Spleen (tissue), 11 donors: Measurements from ENCODE around the gene KCND3. TPM values are rescaled to one million over a fixed set of nuclear protein-coding genes. Genes with fewer than 3 reads are reported as not detected.
A peak's percentile ranks its signal among the peaks of the same experiment; 100 is the strongest.

Experiments used
- DNase-seq: peaks from one replicate; pipeline ENCODE4 v3.0.0-alpha.2; 2020
- H3K27ac ChIP-seq, 8 donors: fragments of 200-600 bp; sonication (generic) in 7 of 8; 1 replicate in 4 of 8; 2 replicates in 4 of 8; pipeline versions ENCODE4 v1.5.0 to v1.8.0; 2016 to 2021; ENCODE audit warnings: inconsistent platforms in 4 of 8, mild to moderate bottlenecking in 4 of 8, moderate library complexity in 1 of 8
- H3K27me3 ChIP-seq, 7 donors: fragments of 200-600 bp; sonication (generic) in 6 of 7; replicated peaks in 1 of 7; 1 replicate in 4 of 7; 2 replicates in 3 of 7; pipeline versions ENCODE4 v1.5.0 to v1.8.0; 2016 to 2021; ENCODE audit warnings: inconsistent platforms in 3 of 7, mild to moderate bottlenecking in 1 of 7
- H3K36me3 ChIP-seq, 6 donors: fragments of 200-600 bp; sonication (generic) in 5 of 6; 1 replicate in 4 of 6; 2 replicates in 2 of 6; pipeline versions ENCODE4 v1.5.0 to v1.8.0; 2016 to 2021; ENCODE audit warnings: inconsistent platforms in 2 of 6
- H3K4me1 ChIP-seq, 6 donors: fragments of 200-600 bp; sonication (generic) in 5 of 6; 1 replicate in 3 of 6; 2 replicates in 3 of 6; pipeline versions ENCODE4 v1.5.0 to v1.8.0; 2016 to 2021; ENCODE audit warnings: inconsistent platforms in 3 of 6
- H3K4me3 ChIP-seq, 8 donors: fragments of 200-600 bp; sonication (generic) in 7 of 8; 1 replicate in 4 of 8; 2 replicates in 4 of 8; pipeline versions ENCODE4 v1.5.0 to v1.8.0; 2016 to 2021; ENCODE audit warnings: inconsistent platforms in 4 of 8, mild to moderate bottlenecking in 4 of 8, moderate library complexity in 2 of 8
- H3K9me3 ChIP-seq, 8 donors: fragments of 200-600 bp; sonication (generic) in 7 of 8; 1 replicate in 4 of 8; 2 replicates in 4 of 8; pipeline versions ENCODE4 v1.5.0 to v1.8.0; 2016 to 2021; ENCODE audit warnings: inconsistent platforms in 4 of 8
- CTCF ChIP-seq, 11 experiments: fragments of 200-600 bp in 7 of 11; fragments of 450-650 bp in 4 of 11; sonication (generic) in 4 of 11; IDR thresholded peaks in 8 of 11; conservative IDR thresholded peaks in 3 of 11; 1 replicate in 7 of 11; 2 replicates in 4 of 11; pipeline versions ENCODE4 v1.4.0 to v1.8.0; 2016 to 2021; ENCODE audit warnings: antibody characterized with exemption in 11 of 11, inconsistent platforms in 4 of 11, mild to moderate bottlenecking in 1 of 11
- POLR2A ChIP-seq, 3 donors: fragments of 450-650 bp; IDR thresholded peaks; one replicate each; pipeline ENCODE4 v1.5.1; 2017; ENCODE audit warnings: antibody characterized with exemption in 3 of 3, mild to moderate bottlenecking in 1 of 3
- POLR2AphosphoS5 ChIP-seq, 3 donors: sonication (generic); formaldehyde crosslinking; IDR thresholded peaks; one replicate each; pipeline ENCODE4 v1.5.1; 2017; ENCODE audit warnings: antibody characterized with exemption in 3 of 3
- WGBS, 5 donors: extraction: QIAGEN DNeasy Blood & Tissue Kit in 3 of 5; methylation state at CpG; one replicate each; pipeline versions ENCODE4 v1.1.5 to v1.1.7; 2013 to 2018; 5-methylcytosine and 5-hydroxymethylcytosine counted together
- intact Hi-C: fragments of 100-400 bp; cut with DNase I; formaldehyde crosslinking; loops from one replicate; pipeline ENCODE4 v1.15.0; 2023; ENCODE audit warnings: low total_unique reads
- polyA plus RNA-seq, 3 donors: library from polyadenylated mRNA; stranded (reverse); fragments of 200-250 nt; gene quantifications; one replicate each; pipeline ENCODE4 v1.2.1, GENCODE V29; 2013
- total RNA-seq, 7 donors: library from RNA; depleted of rRNA in 3 of 7; stranded (reverse); fragments of >200 nt in 3 of 7; fragmentation: NEBNext Ultra II Directional in 4 of 7; extraction: Animal tissue kit (Norgen Biotek cat#: 25700) in 4 of 7; gene quantifications; one replicate each; pipeline versions ENCODE4 v1.1.0 to v1.2.1, GENCODE V29; 2016 to 2021
- donor health status: healthy with polysubstance abuse.
- donor health status: DM: no; HTN: no; CAD: no; lungs with moderate emphysema.
- donor health status: DM: no; HTN: no; CAD: no.
- donor health status: Bipolar disorder and iron deficiency.
- donor health status: healthy.
- donor health status: DM: no; HTN: no; CAD: no.
- donor health status: DM: yes; HTN: yes; CAD: no.

KCND3 gene
- total and polyA plus RNA-seq, 10 donors = 0.67 to 14.2 (median 8.6) TPM

- H3K36me3 ChIP-seq = no peaks in the 10 kb centered on the region
- TF ChIP-seq CTCF (IDR thresholded peaks at IDR 0.05 in 8 of 11, conservative IDR thresholded peaks at IDR 0.05 in 3 of 11) = no peak
- no peak for TF ChIP-seq POLR2A (IDR thresholded peaks at IDR 0.05)
- TF ChIP-seq POLR2AphosphoS5 (IDR thresholded peaks at IDR 0.05) = no peak
- 77 to 85% (median 82%) methylated on average over 10 of the region's 10 CpGs for WGBS, 5 donors
- H3K27ac ChIP-seq = no peak overlapping the region
- H3K9me3 ChIP-seq = no peaks in the 10 kb centered on the region
- H3K4me1 ChIP-seq = no peaks in the 10 kb centered on the region
- intact Hi-C loops = no loop called here
- no peak overlapping the region for H3K4me3 ChIP-seq
- peak; percentile 2 for DNase-seq
- H3K27me3 ChIP-seq = peaks cover 0 to 4% (median 0%) of the 10 kb centered on the region in 7 donors
Measured at GRCh38 chr1:111832521-111833155, 156.8 kb downstream of the KCND3 start.

DNA sequence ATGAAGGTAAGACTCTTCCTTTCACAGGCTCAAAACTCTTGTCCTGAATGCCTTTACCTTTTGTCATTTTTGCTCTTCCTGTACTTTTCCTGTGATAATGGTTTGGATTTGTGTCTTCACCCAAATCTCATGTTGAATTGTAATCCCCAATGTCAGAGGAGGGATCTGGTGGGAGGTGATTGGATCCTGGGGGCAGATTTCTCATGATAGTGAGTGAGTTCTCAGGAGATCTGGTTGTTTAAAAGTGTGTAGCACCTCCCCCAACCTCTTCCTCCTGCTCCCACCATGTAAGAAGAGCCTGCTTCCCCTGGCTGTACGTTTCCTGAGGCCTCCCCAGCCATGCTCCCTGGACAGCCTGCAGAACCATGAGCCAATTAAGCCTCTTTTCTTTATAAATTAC lies 158.3 kb downstream of the KCND3 start:
- WGBS, 5 donors = 6 to 33% (median 23%) methylated on average over 1 of the region's 1 CpG
- Histone ChIP-seq H3K27ac (no peak overlapping the region), H3K4me1 (no peaks in the 10 kb centered on the region), H3K4me3 (no peak overlapping the region), H3K9me3 (no peaks in the 10 kb centered on the region), H3K27me3 (peaks cover 0 to 4% (median 0%) of the 10 kb centered on the region in 7 donors), H3K36me3 (no peaks in the 10 kb centered on the region)
- intact Hi-C loops = no loop called here
- TF ChIP-seq POLR2A (IDR thresholded peaks at IDR 0.05) (no peak), CTCF (IDR thresholded peaks at IDR 0.05 in 8 of 11, conservative IDR thresholded peaks at IDR 0.05 in 3 of 11) (no peak), POLR2AphosphoS5 (IDR thresholded peaks at IDR 0.05) (no peak)
- DNase-seq = peak; percentile 17

DNA sequence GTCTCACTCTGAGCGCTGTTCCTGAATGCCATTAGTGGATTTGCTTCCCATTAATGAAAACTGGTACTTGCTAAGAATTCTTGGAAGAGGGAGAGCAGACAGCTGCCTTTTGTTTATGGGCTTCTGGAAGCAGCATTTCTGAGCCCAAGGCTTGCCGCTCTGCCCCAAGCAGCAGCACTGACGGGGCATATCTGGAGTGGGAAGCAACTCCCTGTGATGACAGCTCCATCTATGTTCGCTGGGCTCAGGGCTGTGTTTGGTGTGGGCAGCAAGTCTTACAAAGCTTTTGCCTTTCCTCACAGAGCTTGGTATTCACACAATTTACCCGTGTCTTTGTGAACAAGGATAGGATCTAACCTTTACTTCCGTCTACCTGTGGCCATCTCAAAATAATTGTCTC lies 161.5 kb downstream of the KCND3 start:
- H3K27ac ChIP-seq = no peak overlapping the region
- H3K36me3 ChIP-seq = no peaks in the 10 kb centered on the region
- intact Hi-C loops = no loop called here
- no peak overlapping the region for H3K4me3 ChIP-seq
- no peaks in the 10 kb centered on the region for H3K4me1 ChIP-seq
- WGBS, 5 donors = 70 to 89% (median 77%) methylated on average over 6 of the region's 6 CpGs
- TF ChIP-seq POLR2A (IDR thresholded peaks at IDR 0.05) = no peak
- TF ChIP-seq POLR2AphosphoS5 (IDR thresholded peaks at IDR 0.05) = no peak
- peaks cover 0 to 4% (median 0%) of the 10 kb centered on the region in 7 donors for H3K27me3 ChIP-seq
- peaks cover 0 to 9% (median 0%) of the 10 kb centered on the region in 8 donors for H3K9me3 ChIP-seq
- DNase-seq = peak; percentile 30

- DNase-seq = peak; percentile 15
- WGBS, 5 donors = 65 to 84% (median 76%) methylated on average over 4 of the region's 4 CpGs
- intact Hi-C loops = no loop called here
Measured at GRCh38 chr1:111826278-111826677, 163.2 kb downstream of the KCND3 start.

More at GRCh38 chr1:111826278-111826677, 163.2 kb downstream of the KCND3 start:
- Histone ChIP-seq H3K36me3 (no peaks in the 10 kb centered on the region), H3K27me3 (no peaks in the 10 kb centered on the region), H3K9me3 (peaks cover 0 to 9% (median 0%) of the 10 kb centered on the region in 8 donors), H3K4me3 (no peak overlapping the region), H3K27ac (no peak overlapping the region), H3K4me1 (no peaks in the 10 kb centered on the region)
- no peak for TF ChIP-seq CTCF (IDR thresholded peaks at IDR 0.05 in 8 of 11, conservative IDR thresholded peaks at IDR 0.05 in 3 of 11)
- no peak for TF ChIP-seq POLR2AphosphoS5 (IDR thresholded peaks at IDR 0.05)
- no peak for TF ChIP-seq POLR2A (IDR thresholded peaks at IDR 0.05)
